Neural cell (in vitro differentiated cells): ENCODE measurements around the gene CCNG2. TPM values are rescaled to one million over a fixed set of nuclear protein-coding genes. Genes with fewer than 3 reads are reported as not detected.

Experiments used
- H2AFZ ChIP-seq: fragments of 200-600, 300-800 bp; sonication (generic), shearing (Covaris generic); 2 replicates; pipeline ENCODE4 v1.6.0; 2014; ENCODE audit warnings: low read depth, mild to moderate bottlenecking, antibody characterized with exemption, low read length, moderate library complexity
- H3F3A ChIP-seq: fragments of 200-600 bp; shearing (Covaris generic); 2 replicates; pipeline ENCODE4 v1.6.1; 2016; ENCODE audit warnings: mild to moderate bottlenecking, moderate library complexity, mixed read lengths, antibody characterized with exemption, low read length; ENCODE audit not compliant: insufficient read depth, poor library complexity, severe bottlenecking
- H3K27ac ChIP-seq: fragments of 200-600, 300-800 bp; sonication (generic), shearing (Covaris generic); 2 replicates; pipeline ENCODE4 v1.5.1; 2014; ENCODE audit warnings: mild to moderate bottlenecking, low read length, moderate library complexity
- H3K27me3 ChIP-seq: fragments of 300-800, 200-600 bp; sonication (generic), shearing (Covaris generic); 2 replicates; pipeline ENCODE4 v1.6.0; 2014; ENCODE audit warnings: mild to moderate bottlenecking, low read depth, low read length, moderate library complexity; ENCODE audit not compliant: insufficient read depth
- H3K36me3 ChIP-seq: fragments of 300-800, 200-600 bp; sonication (generic), shearing (Covaris generic); 2 replicates; pipeline ENCODE4 v1.5.1; 2014; ENCODE audit warnings: mild to moderate bottlenecking, antibody characterized with exemption, low read length, moderate library complexity; ENCODE audit not compliant: insufficient read depth
- H3K4me2 ChIP-seq: fragments of 300-800, 200-600 bp; sonication (generic), shearing (Covaris generic); 2 replicates; pipeline ENCODE4 v1.6.0; 2014; ENCODE audit warnings: mild to moderate bottlenecking, low read length
- H3K4me3 ChIP-seq: fragments of 300-800, 200-600 bp; sonication (generic), shearing (Covaris generic); 2 replicates; pipeline ENCODE4 v1.5.1; 2014; ENCODE audit warnings: mild to moderate bottlenecking, low read length, moderate library complexity
- H3K79me2 ChIP-seq: fragments of 200-600 bp; shearing (Covaris generic); replicated peaks from 2 replicates; pipeline ENCODE4 v1.6.0; 2014; ENCODE audit warnings: mild to moderate bottlenecking, low read length, moderate library complexity; ENCODE audit not compliant: insufficient read depth
- H3K9ac ChIP-seq: fragments of 300-800, 200-600 bp; sonication (generic), shearing (Covaris generic); 2 replicates; pipeline ENCODE4 v1.6.1; 2016; ENCODE audit warnings: mild to moderate bottlenecking, low read length, mixed read lengths
- H3K9me2 ChIP-seq: fragments of 200-600 bp; shearing (Covaris generic); 2 replicates; pipeline ENCODE4 v1.6.1; 2016; ENCODE audit warnings: mild to moderate bottlenecking, low read length, mixed read lengths; ENCODE audit not compliant: insufficient read depth
- H3K9me3 ChIP-seq: fragments of 200-600, 300-800 bp; sonication (generic), shearing (Covaris generic); 2 replicates; pipeline ENCODE4 v1.6.1; 2016; ENCODE audit warnings: mild to moderate bottlenecking, mixed run types, low read length, moderate library complexity, mixed read lengths
- H4K20me1 ChIP-seq: fragments of 200-600 bp; shearing (Covaris generic); 2 replicates; pipeline ENCODE4 v1.6.1; 2016; ENCODE audit warnings: mild to moderate bottlenecking, mixed run types; ENCODE audit not compliant: insufficient read depth
- CTCF ChIP-seq: fragments of 450-650 bp; IDR thresholded peaks from 2 replicates; pipeline ENCODE4 v1.5.1; 2014; ENCODE audit warnings: antibody characterized with exemption, mild to moderate bottlenecking, moderate library complexity; ENCODE audit not compliant: poor library complexity, severe bottlenecking
- EP300 ChIP-seq: fragments of 450-650 bp; conservative IDR thresholded peaks from 2 replicates; pipeline ENCODE4 v1.6.1; 2014; ENCODE audit warnings: antibody characterized with exemption, mild to moderate bottlenecking, moderate library complexity; ENCODE audit not compliant: poor library complexity, severe bottlenecking
- EZH2 ChIP-seq: fragments of 200-600, 300-800 bp; shearing (Covaris generic), sonication (generic); IDR thresholded peaks from 2 replicates; pipeline ENCODE4 v1.6.1; 2014; ENCODE audit warnings: antibody characterized with exemption, low read length, borderline replicate concordance, mild to moderate bottlenecking; ENCODE audit not compliant: insufficient read depth, poor library complexity, severe bottlenecking
- MXI1 ChIP-seq: fragments of 450-650 bp; conservative IDR thresholded peaks from 2 replicates; pipeline ENCODE4 v1.6.1; 2014; ENCODE audit warnings: antibody characterized with exemption, mild to moderate bottlenecking; ENCODE audit not compliant: poor library complexity, severe bottlenecking
- POLR2AphosphoS5 ChIP-seq: IDR thresholded peaks from 2 replicates; pipeline ENCODE4 v1.6.1; 2012
- RAD21 ChIP-seq: fragments of 450-650 bp; conservative IDR thresholded peaks from 2 replicates; pipeline ENCODE4 v1.6.1; 2014; ENCODE audit warnings: antibody characterized with exemption, mild to moderate bottlenecking, moderate library complexity
- REST ChIP-seq: IDR thresholded peaks from 2 replicates; pipeline ENCODE4 v1.6.1; 2012; ENCODE audit warnings: borderline replicate concordance
- SMC3 ChIP-seq: fragments of 450-650 bp; conservative IDR thresholded peaks from 2 replicates; pipeline ENCODE4 v1.6.1; 2014; ENCODE audit warnings: antibody characterized with exemption, mild to moderate bottlenecking, moderate library complexity; ENCODE audit not compliant: poor library complexity
- TAF1 ChIP-seq: IDR thresholded peaks from 2 replicates; pipeline ENCODE4 v1.6.1; 2012; ENCODE audit warnings: low read depth
- polyA plus RNA-seq: library from polyadenylated mRNA; depleted of rRNA; stranded (reverse); fragments of >200 nt; gene quantifications from 2 replicates; pipeline ENCODE4 v1.2.3, GENCODE V29; 2014

The CCNG2 gene
- polyA plus RNA-seq, 1 donor from 2014 or later, result 132 TPM

GRCh38 chr4:77175201-77175611 is 18.2 kb downstream of the CCNG2 start:
- TF ChIP-seq EZH2 (no peak), SMC3 (no peak), TAF1 (no peak), MXI1 (no peak), POLR2AphosphoS5 (no peak), REST (no peak), CTCF (no peak), EP300 (no peak), RAD21 (no peak)
- Histone ChIP-seq H4K20me1 (no peaks in the 10 kb centered on the region), H3F3A (no peaks in the 10 kb centered on the region), H2AFZ (no peak overlapping the region), H3K9me2 (no peaks in the 10 kb centered on the region), H3K27me3 (no peaks in the 10 kb centered on the region), H3K4me3 (no peak overlapping the region), H3K9ac (no peak overlapping the region), H3K36me3 (peaks cover 4% of the 10 kb centered on the region), H3K9me3 (no peaks in the 10 kb centered on the region), H3K4me2 (no peak overlapping the region), H3K79me2 (no peaks in the 10 kb centered on the region), H3K27ac (no peak overlapping the region)

GRCh38 chr4:77176640-77177039 is 19.6 kb downstream of the CCNG2 start:
- Histone ChIP-seq H3K4me3 (no peak overlapping the region), H3K79me2 (no peaks in the 10 kb centered on the region), H3K9me3 (no peaks in the 10 kb centered on the region), H4K20me1 (no peaks in the 10 kb centered on the region), H2AFZ (no peak overlapping the region), H3K9ac (no peak overlapping the region), H3F3A (no peaks in the 10 kb centered on the region), H3K36me3 (peaks cover under 1% of the 10 kb centered on the region), H3K4me2 (no peak overlapping the region), H3K27me3 (no peaks in the 10 kb centered on the region), H3K9me2 (no peaks in the 10 kb centered on the region), H3K27ac (no peak overlapping the region)
- TF ChIP-seq POLR2AphosphoS5 (no peak), EZH2 (no peak), REST (no peak), SMC3 (no peak), RAD21 (no peak), CTCF (no peak), TAF1 (no peak), MXI1 (no peak), EP300 (no peak)
